Hepatocyte (in vitro differentiated cells): ENCODE data around the gene CAPZB. TPM values are rescaled to one million over a fixed set of nuclear protein-coding genes. Genes with fewer than 3 reads are reported as not detected.
A peak's percentile ranks its signal among the peaks of the same experiment; 100 is the strongest.

ENCODE experiments used
- DNase-seq: peaks from one replicate; pipeline ENCODE4 v3.0.0-alpha.2; 2016; ENCODE audit warnings: low spot score
- H2AFZ ChIP-seq: fragments of 200-600 bp; sonication (generic); 2 replicates; pipeline ENCODE4 v1.6.0; 2016; ENCODE audit warnings: antibody characterized with exemption, mild to moderate bottlenecking
- H3K27ac ChIP-seq: fragments of 200-600 bp; sonication (generic); 2 replicates; pipeline ENCODE4 v1.5.1; 2016; ENCODE audit warnings: mild to moderate bottlenecking
- H3K27me3 ChIP-seq: fragments of 200-600 bp; sonication (generic); 2 replicates; pipeline ENCODE4 v1.6.1; 2016
- H3K36me3 ChIP-seq: fragments of 200-600 bp; sonication (generic); replicated peaks from 2 replicates; pipeline ENCODE4 v1.5.1; 2016; ENCODE audit warnings: low read depth; ENCODE audit not compliant: insufficient read depth
- H3K4me1 ChIP-seq: fragments of 200-600 bp; sonication (generic); 2 replicates; pipeline ENCODE4 v1.5.1; 2016; ENCODE audit warnings: mild to moderate bottlenecking, moderate library complexity; ENCODE audit not compliant: insufficient read depth
- H3K4me2 ChIP-seq: fragments of 200-600 bp; sonication (generic); 2 replicates; pipeline ENCODE4 v1.6.0; 2016
- H3K4me3 ChIP-seq: fragments of 200-600 bp; sonication (generic); 2 replicates; pipeline ENCODE4 v1.5.1; 2016; ENCODE audit warnings: mild to moderate bottlenecking
- H3K79me2 ChIP-seq: fragments of 200-600 bp; sonication (generic); 2 replicates; pipeline ENCODE4 v1.6.0; 2017; ENCODE audit warnings: mild to moderate bottlenecking
- H3K9me2 ChIP-seq: fragments of 200-600 bp; sonication (generic); replicated peaks from 2 replicates; pipeline ENCODE4 v1.6.0; 2017; ENCODE audit warnings: mild to moderate bottlenecking; ENCODE audit not compliant: insufficient read depth
- H3K9me3 ChIP-seq: fragments of 200-600 bp; sonication (generic); 2 replicates; pipeline ENCODE4 v1.5.1; 2016; ENCODE audit warnings: low read depth, mild to moderate bottlenecking
- H4K20me1 ChIP-seq: fragments of 200-600 bp; sonication (generic); 2 replicates; pipeline ENCODE4 v1.6.0; 2016; ENCODE audit warnings: mild to moderate bottlenecking; ENCODE audit not compliant: insufficient read depth, poor library complexity, severe bottlenecking
- EZH2 ChIP-seq: fragments of 200-600 bp; sonication (generic); IDR thresholded peaks from 2 replicates; pipeline ENCODE4 v1.6.1; 2016; ENCODE audit warnings: antibody characterized with exemption, mild to moderate bottlenecking, borderline replicate concordance
- EZH2phosphoT487 ChIP-seq: fragments of 200-600 bp; sonication (generic); IDR thresholded peaks from one replicate; pipeline ENCODE4 v1.6.1; 2018; ENCODE audit warnings: antibody characterized with exemption, mild to moderate bottlenecking, low read depth, moderate library complexity; ENCODE audit not compliant: unreplicated experiment, severe bottlenecking
- WGBS: methylation state at CpG from one replicate; pipeline ENCODE4 v1.1.6; 2016; ENCODE audit warnings: low lambda C conversion rate; ENCODE audit errors: missing lambda C conversion rate; 5-methylcytosine and 5-hydroxymethylcytosine counted together
- polyA plus RNA-seq: library from polyadenylated mRNA; unstranded; fragments of >200 nt; fragmentation: Nextera tagmentation; extraction: Ambion mirVana; gene quantifications from 2 replicates; pipeline ENCODE4 v1.2.1, GENCODE V29; 2016
- total RNA-seq: library from RNA; depleted of rRNA; stranded (reverse); fragments of >200 nt; gene quantifications from 2 replicates; pipeline ENCODE4 v1.2.3, GENCODE V29; 2014
- TF ChIP-seq, protein P1 (sequence below): fragments of 200-600 bp; sonication (generic); IDR thresholded peaks from 2 replicates; pipeline ENCODE4 v1.5.1; 2016; ENCODE audit warnings: antibody characterized with exemption, mild to moderate bottlenecking; ENCODE audit not compliant: poor library complexity

CAPZB gene
- total and polyA plus RNA-seq, 2 experiments from 2014 or later = 139 to 261 TPM

DNA sequence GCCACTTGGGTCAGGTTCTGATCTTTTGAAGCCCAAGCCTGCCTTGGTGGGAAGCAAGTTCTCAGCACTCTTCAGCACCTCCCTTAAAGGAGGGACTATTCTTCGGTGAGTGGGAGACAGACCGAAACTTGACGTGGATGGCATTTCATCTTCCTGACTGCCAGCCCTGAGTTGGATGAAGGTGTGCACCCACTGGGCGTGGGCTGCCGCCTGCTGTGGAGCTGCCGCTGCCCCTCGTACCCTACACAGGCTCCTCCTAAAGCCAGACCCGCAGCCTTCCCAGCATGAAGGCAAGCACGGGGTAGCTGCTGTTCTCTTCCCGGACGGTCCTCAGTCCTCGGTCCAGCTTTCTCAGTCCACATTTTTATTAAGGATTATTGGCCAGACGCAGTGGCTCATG lies 89.1 kb downstream of the CAPZB start:
- Histone ChIP-seq H3K4me3 (no peak overlapping the region), H2AFZ (no peak overlapping the region), H3K9me3 (no peaks in the 10 kb centered on the region), H3K4me1 (peaks cover 20% of the 10 kb centered on the region), H3K27ac (no peak overlapping the region), H3K36me3 (no peaks in the 10 kb centered on the region), H4K20me1 (peaks cover 26% of the 10 kb centered on the region), H3K79me2 (peaks cover 95% of the 10 kb centered on the region), H3K9me2 (no peaks in the 10 kb centered on the region), H3K27me3 (no peaks in the 10 kb centered on the region), H3K4me2 (no peak overlapping the region)
- WGBS = 95% methylated on average over 13 of the region's 13 CpGs
- DNase-seq = no peak
- no peak for TF ChIP-seq EZH2
- TF ChIP-seq, protein P1, sequence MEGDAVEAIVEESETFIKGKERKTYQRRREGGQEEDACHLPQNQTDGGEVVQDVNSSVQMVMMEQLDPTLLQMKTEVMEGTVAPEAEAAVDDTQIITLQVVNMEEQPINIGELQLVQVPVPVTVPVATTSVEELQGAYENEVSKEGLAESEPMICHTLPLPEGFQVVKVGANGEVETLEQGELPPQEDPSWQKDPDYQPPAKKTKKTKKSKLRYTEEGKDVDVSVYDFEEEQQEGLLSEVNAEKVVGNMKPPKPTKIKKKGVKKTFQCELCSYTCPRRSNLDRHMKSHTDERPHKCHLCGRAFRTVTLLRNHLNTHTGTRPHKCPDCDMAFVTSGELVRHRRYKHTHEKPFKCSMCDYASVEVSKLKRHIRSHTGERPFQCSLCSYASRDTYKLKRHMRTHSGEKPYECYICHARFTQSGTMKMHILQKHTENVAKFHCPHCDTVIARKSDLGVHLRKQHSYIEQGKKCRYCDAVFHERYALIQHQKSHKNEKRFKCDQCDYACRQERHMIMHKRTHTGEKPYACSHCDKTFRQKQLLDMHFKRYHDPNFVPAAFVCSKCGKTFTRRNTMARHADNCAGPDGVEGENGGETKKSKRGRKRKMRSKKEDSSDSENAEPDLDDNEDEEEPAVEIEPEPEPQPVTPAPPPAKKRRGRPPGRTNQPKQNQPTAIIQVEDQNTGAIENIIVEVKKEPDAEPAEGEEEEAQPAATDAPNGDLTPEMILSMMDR = no peak
- TF ChIP-seq EZH2phosphoT487 = no peak

DNA sequence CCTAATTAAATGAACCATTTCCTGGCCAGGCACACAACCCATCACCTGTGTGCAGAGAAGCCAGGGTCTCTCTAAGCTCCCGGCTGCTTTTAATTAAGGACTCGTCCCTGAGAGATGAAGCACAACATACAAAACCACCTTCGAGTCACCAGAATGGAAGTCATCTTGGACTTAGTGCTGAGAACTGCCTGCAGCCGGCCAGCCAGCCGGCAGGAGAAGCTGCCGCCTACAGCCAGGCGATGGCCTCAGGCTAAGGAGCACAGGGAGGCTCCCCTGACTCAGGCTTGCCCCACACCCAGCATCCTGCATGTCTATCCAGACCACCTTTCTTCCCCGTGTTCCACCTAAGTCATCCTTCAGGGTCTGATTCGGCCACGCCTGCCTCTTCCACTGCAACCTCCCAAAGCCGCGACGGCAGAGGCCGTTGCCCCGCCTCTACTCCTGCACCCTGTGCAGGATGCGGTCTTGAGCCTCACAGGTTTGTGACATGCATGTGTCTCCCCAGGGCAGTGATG lies 89.6 kb downstream of the CAPZB start:
- H3K36me3 ChIP-seq = no peaks in the 10 kb centered on the region
- peaks cover 15% of the 10 kb centered on the region for H3K4me1 ChIP-seq
- no peak overlapping the region for H3K4me2 ChIP-seq
- H3K27me3 ChIP-seq = no peaks in the 10 kb centered on the region
- WGBS = 78% methylated on average over 15 of the region's 16 CpGs
- no peak for DNase-seq
- H4K20me1 ChIP-seq = peaks cover 26% of the 10 kb centered on the region
- peaks cover 91% of the 10 kb centered on the region for H3K79me2 ChIP-seq
- H3K9me2 ChIP-seq = no peaks in the 10 kb centered on the region
- no peaks in the 10 kb centered on the region for H3K9me3 ChIP-seq
- H2AFZ ChIP-seq = no peak overlapping the region
- no peak overlapping the region for H3K4me3 ChIP-seq
- TF ChIP-seq EZH2phosphoT487 = no peak
- TF ChIP-seq, protein P1 = no peak
- no peak for TF ChIP-seq EZH2
- H3K27ac ChIP-seq = no peak overlapping the region

DNA sequence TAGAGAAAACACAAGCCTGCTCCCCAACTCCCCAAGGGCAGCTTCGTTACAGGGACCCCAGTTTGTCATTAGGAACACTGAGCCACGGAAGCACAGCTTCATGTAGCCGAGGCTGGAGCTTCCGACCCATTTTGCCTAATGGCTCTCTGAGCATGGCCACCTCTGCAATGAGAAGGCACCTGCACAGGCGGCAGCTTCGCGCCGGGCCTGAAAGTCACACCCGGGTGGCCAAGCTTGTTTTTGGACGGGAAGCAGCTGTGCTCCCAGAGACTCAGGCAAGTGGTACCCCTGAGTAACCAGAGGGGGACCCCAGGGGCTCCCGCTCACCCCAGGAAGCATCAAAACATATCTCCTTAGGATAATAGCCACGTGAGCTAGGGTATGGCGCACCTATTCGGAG lies 92.3 kb downstream of the CAPZB start:
- WGBS = 90% methylated on average over 14 of the region's 14 CpGs
- Histone ChIP-seq H3K36me3 (no peaks in the 10 kb centered on the region), H3K9me3 (no peaks in the 10 kb centered on the region), H3K9me2 (no peaks in the 10 kb centered on the region), H4K20me1 (peaks cover 14% of the 10 kb centered on the region), H3K27me3 (no peaks in the 10 kb centered on the region), H3K4me2 (no peak overlapping the region), H3K79me2 (peaks cover 94% of the 10 kb centered on the region), H3K27ac (no peak overlapping the region), H2AFZ (no peak overlapping the region), H3K4me1 (peaks cover 22% of the 10 kb centered on the region), H3K4me3 (no peak overlapping the region)
- TF ChIP-seq EZH2 = no peak
- TF ChIP-seq, protein P1 = no peak
- no peak for TF ChIP-seq EZH2phosphoT487
- no peak for DNase-seq

DNA sequence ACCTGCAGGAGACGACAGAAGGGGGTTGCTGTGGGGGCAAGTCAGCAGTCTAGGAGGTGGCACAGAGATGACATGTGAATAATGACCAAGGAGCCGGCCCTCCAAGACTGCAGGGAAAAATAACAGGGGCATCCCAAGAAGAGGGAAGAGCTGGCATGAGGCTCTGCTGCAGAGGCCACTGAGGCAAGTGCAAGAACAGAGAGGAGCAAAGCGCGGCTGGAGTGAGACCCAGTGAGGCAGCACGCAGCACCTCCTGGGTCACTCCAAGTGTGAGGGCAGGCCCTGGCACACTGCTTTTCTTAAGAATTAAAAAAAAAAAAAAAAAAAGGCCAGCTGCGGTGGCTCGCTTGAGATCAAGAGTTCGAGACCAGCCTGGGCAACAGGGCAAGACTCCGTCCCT lies 93.1 kb downstream of the CAPZB start:
- DNase-seq = no peak
- Histone ChIP-seq H4K20me1 (peaks cover 10% of the 10 kb centered on the region), H3K4me2 (no peak overlapping the region), H3K9me2 (no peaks in the 10 kb centered on the region), H3K9me3 (no peaks in the 10 kb centered on the region), H3K36me3 (no peaks in the 10 kb centered on the region), H3K4me1 (peaks cover 26% of the 10 kb centered on the region), H3K27ac (peak overlapping the region; percentile 77), H3K4me3 (no peak overlapping the region), H3K79me2 (peaks cover 93% of the 10 kb centered on the region), H3K27me3 (no peaks in the 10 kb centered on the region), H2AFZ (no peak overlapping the region)
- 97% methylated on average over 9 of the region's 9 CpGs for WGBS
- TF ChIP-seq, protein P1 = no peak
